LNCaP clone FGC (cell line): ENCODE measurements around the gene ORAI1.
"Not testable (repeated sequence)": the region's sequence is repeated elsewhere in the genome, so short reads cannot be mapped to it uniquely, and the experiment has no call there.

Experiments
- DNase-seq: peaks from one replicate; pipeline ENCODE4 v3.0.0-alpha.2; 2011; ENCODE audit warnings: low read depth
- H3K4me3 ChIP-seq: 2 replicates; pipeline ENCODE4 v1.5.1; 2011; ENCODE audit warnings: mild to moderate bottlenecking, low read depth, low read length, control low read depth
- CTCF ChIP-seq: IDR thresholded peaks from 2 replicates; pipeline ENCODE4 v1.5.1; 2012; ENCODE audit warnings: mild to moderate bottlenecking; ENCODE audit not compliant: control insufficient read depth, insufficient read depth; ENCODE audit errors: extremely low read depth

The ORAI1 gene

GRCh38 chr12:121651320-121651719 lies 25.0 kb downstream of the ORAI1 start:
- TF ChIP-seq CTCF, result no peak
- DNase-seq, result no peak
- no peak overlapping the region for H3K4me3 ChIP-seq

DNA sequence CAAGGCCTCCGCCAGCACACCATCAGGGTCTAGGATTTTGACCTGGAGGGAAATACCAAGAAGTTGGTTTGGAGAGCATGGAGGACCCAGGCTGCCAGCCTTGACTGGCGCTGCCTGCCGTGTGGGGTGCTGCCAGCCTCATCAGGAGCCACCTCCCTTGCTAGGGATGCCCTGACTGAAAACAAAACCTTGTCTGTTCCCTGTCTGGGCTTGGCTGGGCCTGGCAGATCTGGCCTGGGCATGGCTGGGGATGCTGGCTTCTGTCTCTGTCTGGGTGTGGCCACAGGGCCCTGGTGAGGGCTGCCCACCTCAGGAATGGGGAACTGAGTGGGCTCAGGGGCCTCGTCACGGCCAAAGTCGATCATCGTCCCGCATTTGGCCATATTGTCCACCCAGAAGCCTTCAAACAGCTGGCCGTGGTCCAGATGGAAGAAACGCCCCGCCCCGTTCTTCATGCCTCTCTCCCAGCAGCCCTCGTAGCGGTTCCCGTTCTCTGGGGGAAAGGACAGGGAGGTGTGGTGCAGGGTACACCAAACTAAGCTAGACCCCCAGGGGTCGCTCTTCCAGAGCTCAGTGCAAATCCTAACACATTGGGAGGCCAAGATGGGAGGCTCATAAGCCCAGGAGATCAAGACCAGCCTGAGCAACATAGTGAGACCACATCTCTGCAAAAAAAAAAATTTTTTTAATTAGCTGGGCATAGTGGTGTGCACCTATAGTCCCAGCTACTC lies 26.6 kb downstream of the ORAI1 start:
- TF ChIP-seq CTCF, result no peak
- H3K4me3 ChIP-seq, result no peak overlapping the region
- DNase-seq, result no peak

DNA sequence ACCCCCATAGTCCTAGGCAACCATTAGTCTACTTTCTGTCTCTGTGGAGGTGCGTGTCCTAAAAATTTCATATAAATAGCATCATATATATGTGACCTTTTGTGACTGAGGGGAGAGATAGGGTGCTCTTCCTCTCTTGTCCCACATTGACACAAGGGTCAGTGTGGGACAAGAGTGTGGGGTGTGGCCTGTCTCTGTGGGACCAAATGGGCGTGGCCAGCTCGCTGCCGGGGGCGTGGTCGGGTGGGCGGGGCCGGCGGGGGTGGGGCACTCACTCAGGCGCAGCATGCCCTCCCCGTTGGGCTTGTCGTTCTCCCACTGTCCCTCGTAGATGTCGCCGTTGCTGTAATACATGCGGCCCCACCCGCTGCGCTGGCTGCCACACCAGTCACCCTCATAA lies 27.7 kb downstream of the ORAI1 start:
- H3K4me3 ChIP-seq, result no peak overlapping the region
- DNase-seq, result no peak
- no peak for TF ChIP-seq CTCF

- TF ChIP-seq CTCF, result no peak
- no peak for DNase-seq
Measured at GRCh38 chr12:121656122-121656521, 29.8 kb downstream of the ORAI1 start.

DNA sequence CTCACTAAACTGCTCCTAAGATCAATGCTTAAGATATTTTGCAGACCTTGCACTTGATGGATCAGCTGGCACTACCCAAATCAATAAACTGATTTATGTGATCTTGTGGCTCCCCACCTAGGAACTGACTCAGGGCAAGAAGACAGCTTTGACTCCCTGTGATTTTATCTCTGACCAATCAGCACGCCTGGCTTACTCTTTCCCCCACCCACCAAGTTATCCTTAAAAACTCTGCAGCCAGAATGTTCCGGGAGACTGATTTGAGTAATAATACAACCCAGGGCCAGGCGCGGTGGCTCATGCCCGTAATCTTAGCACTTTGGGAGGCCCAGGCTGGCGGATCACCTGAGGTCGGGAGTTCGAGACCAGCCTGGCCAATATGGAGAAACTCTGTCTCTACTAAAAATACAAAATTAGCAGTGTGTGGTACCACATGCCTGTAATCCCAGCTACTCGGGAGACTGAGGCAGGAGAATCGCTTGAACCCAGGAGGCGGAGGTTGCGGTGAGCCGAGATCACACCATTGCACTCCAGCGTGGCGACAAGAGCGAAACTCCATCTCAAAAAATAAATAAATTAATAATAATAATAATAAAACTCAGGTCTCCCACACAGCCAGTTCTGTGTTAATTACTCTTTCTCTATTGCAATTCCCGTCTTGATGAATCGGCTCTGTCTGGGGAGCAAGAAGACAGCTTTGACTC lies 31.1 kb downstream of the ORAI1 start:
- no peak for DNase-seq

More at GRCh38 chr12:121656122-121656521, 29.8 kb downstream of the ORAI1 start:
- H3K4me3 ChIP-seq, result no peak overlapping the region

DNA sequence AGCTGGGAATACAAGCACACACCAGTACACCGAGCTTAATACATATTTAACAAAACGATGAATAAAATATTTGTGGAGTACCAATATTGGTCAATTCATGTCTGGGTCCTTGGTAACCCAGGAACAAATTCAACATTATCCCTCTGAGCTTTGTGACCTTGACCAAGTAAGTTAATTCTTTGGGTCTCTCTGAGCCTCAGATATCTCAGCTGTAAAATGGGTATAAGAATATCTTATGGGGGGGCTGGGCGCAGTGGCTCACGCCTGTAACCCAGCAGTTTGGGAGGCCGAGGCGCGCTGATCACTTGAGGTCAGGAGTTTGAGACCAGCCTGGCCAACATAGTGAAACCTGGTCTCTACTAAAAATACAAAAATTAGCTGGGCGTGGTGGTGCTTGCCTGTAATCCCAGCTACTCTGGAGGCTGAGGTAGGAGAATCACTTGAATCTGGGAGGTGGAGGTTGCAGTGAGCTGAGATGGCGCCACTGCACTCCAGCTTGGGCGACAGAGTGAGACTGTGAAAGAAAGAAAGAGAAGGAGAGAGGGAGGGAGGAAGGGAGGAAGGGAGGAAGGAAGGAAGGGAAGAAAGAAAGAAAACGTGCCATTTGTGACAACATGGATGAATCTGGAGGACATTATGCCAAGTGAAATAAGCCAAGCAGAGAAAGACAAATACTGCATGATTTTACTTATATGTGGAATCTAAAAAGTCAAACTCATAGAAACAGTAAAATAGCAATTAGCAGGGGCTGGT lies 35.2 kb downstream of the ORAI1 start:
- DNase-seq, H3K4me3 ChIP-seq: not testable (repeated sequence)

More for the DNA sequence above, 31.1 kb downstream of the ORAI1 start:
- no peak overlapping the region for H3K4me3 ChIP-seq
- no peak for TF ChIP-seq CTCF

DNA sequence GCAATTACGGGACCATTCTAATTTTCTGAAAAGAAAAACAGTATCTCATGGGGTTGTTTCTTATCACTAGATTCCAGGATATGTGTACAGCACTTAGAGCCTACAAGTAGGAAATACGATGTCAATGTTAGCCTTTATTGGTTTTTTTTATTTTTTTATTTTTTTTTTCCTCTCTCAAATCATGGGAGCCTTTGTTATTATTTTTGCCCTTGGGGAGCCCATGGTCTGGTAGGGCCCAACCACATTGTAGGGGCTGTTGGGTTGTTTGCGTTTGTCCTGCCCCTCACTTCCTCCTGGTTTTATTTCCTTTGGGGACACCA lies 37.2 kb downstream of the ORAI1 start:
- TF ChIP-seq CTCF, result no peak
- no peak overlapping the region for H3K4me3 ChIP-seq

GRCh38 chr12:121666829-121667228 lies 40.5 kb downstream of the ORAI1 start:
- not testable (repeated sequence) for DNase-seq, H3K4me3 ChIP-seq

More for the DNA sequence above, 37.2 kb downstream of the ORAI1 start:
- no peak for DNase-seq
